HCT116 (cell line): ENCODE measurements around the gene MYH11.

Experiments used
- EZH2phosphoT487 ChIP-seq: fragments of 200-600 bp; IDR thresholded peaks from 2 replicates; pipeline ENCODE4 v1.6.1; 2018; ENCODE audit warnings: antibody characterized with exemption, borderline replicate concordance
- RAD21 ChIP-seq: IDR thresholded peaks from 2 replicates; pipeline ENCODE4 v1.6.1; 2012; ENCODE audit warnings: low read depth, mild to moderate bottlenecking
- SIN3A ChIP-seq: IDR thresholded peaks from 2 replicates; pipeline ENCODE4 v1.6.1; 2012; ENCODE audit warnings: low read depth
- TF ChIP-seq, protein P1 (sequence below), 3 experiments: fragments of 200-600 bp in 1 of 3; sonication (generic) in 1 of 3; IDR thresholded peaks in 2 of 3; conservative IDR thresholded peaks in 1 of 3; 2 replicates each; pipeline ENCODE4 v1.5.1; 2012 to 2017; ENCODE audit warnings: low read depth in 2 of 3, low read length in 2 of 3, antibody characterized with exemption in 1 of 3, borderline replicate concordance in 1 of 3, control low read depth in 1 of 3, mild to moderate bottlenecking in 1 of 3, mixed read lengths in 1 of 3, mixed run types in 1 of 3, moderate library complexity in 1 of 3; ENCODE audit not compliant: insufficient read depth in 1 of 3

DNA sequence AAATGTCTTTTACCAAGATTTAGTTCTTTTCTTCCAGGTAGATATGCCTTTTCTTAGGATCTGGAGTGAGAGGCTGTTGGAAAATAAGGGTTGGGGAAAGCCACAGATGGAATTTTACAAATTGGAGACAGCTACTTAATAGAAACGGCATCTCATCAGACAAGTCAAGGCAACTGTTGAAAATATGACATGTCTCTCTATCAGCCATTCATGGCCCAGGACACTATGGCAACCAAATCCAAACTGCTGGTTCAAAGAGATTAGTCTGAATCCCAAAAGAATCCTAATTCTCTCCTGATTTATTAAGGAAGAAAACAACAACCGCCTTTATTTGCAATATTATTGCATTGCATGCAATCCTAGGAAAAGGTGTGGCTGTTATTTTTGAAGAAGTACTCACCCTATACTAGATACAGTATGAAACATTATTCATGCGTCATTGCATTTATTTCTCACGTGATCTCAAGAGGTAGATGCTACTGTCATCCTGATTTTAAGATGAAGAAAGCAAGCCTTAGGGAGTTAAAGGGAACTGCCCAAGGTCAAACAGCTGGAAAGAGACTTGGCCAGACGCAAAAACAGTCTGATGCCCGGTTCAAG is 44.2 kb upstream of the MYH11 start:
- no peak for TF ChIP-seq EZH2phosphoT487
- TF ChIP-seq SIN3A: no peak
- TF ChIP-seq, protein P1, sequence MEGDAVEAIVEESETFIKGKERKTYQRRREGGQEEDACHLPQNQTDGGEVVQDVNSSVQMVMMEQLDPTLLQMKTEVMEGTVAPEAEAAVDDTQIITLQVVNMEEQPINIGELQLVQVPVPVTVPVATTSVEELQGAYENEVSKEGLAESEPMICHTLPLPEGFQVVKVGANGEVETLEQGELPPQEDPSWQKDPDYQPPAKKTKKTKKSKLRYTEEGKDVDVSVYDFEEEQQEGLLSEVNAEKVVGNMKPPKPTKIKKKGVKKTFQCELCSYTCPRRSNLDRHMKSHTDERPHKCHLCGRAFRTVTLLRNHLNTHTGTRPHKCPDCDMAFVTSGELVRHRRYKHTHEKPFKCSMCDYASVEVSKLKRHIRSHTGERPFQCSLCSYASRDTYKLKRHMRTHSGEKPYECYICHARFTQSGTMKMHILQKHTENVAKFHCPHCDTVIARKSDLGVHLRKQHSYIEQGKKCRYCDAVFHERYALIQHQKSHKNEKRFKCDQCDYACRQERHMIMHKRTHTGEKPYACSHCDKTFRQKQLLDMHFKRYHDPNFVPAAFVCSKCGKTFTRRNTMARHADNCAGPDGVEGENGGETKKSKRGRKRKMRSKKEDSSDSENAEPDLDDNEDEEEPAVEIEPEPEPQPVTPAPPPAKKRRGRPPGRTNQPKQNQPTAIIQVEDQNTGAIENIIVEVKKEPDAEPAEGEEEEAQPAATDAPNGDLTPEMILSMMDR (IDR thresholded peaks at IDR 0.05 in 2 of 3, conservative IDR thresholded peaks at IDR 0.05 in 1 of 3; ENCODE audit: borderline replicate concordance in 1 of 3, insufficient read depth in 1 of 3, low read depth in 2 of 3, low read length in 2 of 3): no peak
- TF ChIP-seq RAD21: no peak
